Measurements from ENCODE around the gene RELL1.

DNA sequence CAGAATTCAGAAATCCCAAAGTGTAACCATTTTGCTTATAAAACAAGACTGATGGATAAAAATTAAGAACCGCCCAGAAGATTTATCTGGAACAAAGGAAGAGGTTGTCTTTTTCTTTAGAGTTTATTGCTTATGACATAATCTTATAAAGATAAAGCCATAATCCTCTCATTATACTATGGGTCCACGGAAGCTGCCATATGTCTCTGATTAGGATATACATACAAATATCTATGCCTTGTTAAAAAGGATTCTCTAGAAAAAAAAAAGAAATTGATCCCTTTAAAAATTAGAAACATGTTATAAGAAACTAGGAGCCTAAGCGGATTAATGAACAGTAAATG, 70.5 kb downstream of the RELL1 start:
- TF ChIP-seq CTBP1 (IDR thresholded peaks at IDR 0.05; ENCODE audit: borderline replicate concordance) (no peak), FOXA1 (IDR thresholded peaks at IDR 0.05) (no peak), ARNT (IDR thresholded peaks at IDR 0.05) (no peak), NFRKB (IDR thresholded peaks at IDR 0.05) (no peak), BHLHE40 (IDR thresholded peaks at IDR 0.05; ENCODE audit: borderline replicate concordance) (no peak), L3MBTL2 (conservative IDR thresholded peaks at IDR 0.05) (no peak), SUZ12 (IDR thresholded peaks at IDR 0.05) (no peak), ZNF384 (IDR thresholded peaks at IDR 0.05) (no peak), FOXM1 (IDR thresholded peaks at IDR 0.05; ENCODE audit: borderline replicate concordance) (no peak), SP1 (IDR thresholded peaks at IDR 0.05) (no peak), FOXK2 (IDR thresholded peaks at IDR 0.05) (no peak), LEF1 (IDR thresholded peaks at IDR 0.05; ENCODE audit: borderline replicate concordance) (no peak)
- TF ChIP-seq, protein P1, sequence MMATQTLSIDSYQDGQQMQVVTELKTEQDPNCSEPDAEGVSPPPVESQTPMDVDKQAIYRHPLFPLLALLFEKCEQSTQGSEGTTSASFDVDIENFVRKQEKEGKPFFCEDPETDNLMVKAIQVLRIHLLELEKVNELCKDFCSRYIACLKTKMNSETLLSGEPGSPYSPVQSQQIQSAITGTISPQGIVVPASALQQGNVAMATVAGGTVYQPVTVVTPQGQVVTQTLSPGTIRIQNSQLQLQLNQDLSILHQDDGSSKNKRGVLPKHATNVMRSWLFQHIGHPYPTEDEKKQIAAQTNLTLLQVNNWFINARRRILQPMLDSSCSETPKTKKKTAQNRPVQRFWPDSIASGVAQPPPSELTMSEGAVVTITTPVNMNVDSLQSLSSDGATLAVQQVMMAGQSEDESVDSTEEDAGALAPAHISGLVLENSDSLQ (IDR thresholded peaks at IDR 0.05), result no peak
